ENCODE data around the gene NIM1K. TPM values are rescaled to one million over a fixed set of nuclear protein-coding genes. Genes with fewer than 3 reads are reported as not detected.
"Not testable (repeated sequence)": the region's sequence is repeated elsewhere in the genome, so short reads cannot be mapped to it uniquely, and the experiment has no call there.

The NIM1K gene
- polyA plus RNA-seq, 3 donors, result 0.31 to 0.61 (median 0.44) TPM

- no peak for DNase-seq (ENCODE audit: low read depth in 3 of 3, low spot score in 2 of 3)
These were observed 120.1 kb downstream of the NIM1K start for GRCh38 chr5:43312076-43312661.

GRCh38 chr5:43312699-43313034, 120.6 kb downstream of the NIM1K start:
- peak in 1 of 3 donors; percentile 41 for DNase-seq (ENCODE audit: low read depth in 3 of 3, low spot score in 2 of 3)

GRCh38 chr5:43313035-43313853, 121.2 kb downstream of the NIM1K start, which contains the start of gene HMGCS1:
TSS of gene HMGCS1 (minus strand) at chr5:43313412. CDS start at chr5:43298965, 14,447 bp downstream.
- peak; percentile 97 to 98 (median 97) for DNase-seq (ENCODE audit: low read depth in 3 of 3, low spot score in 2 of 3)

GRCh38 chr5:43313854-43314457, 121.9 kb downstream of the NIM1K start:
- no peak for DNase-seq (ENCODE audit: low read depth in 3 of 3, low spot score in 2 of 3)

GRCh38 chr5:43314724-43315123, 122.7 kb downstream of the NIM1K start:
- DNase-seq (ENCODE audit: low read depth in 3 of 3, low spot score in 2 of 3), result no peak

- no peak for DNase-seq (ENCODE audit: low read depth in 3 of 3, low spot score in 2 of 3)
These were observed 123.2 kb downstream of the NIM1K start for GRCh38 chr5:43315263-43315662.

- no peak for DNase-seq (ENCODE audit: low read depth in 3 of 3, low spot score in 2 of 3)
These were observed 123.7 kb downstream of the NIM1K start for GRCh38 chr5:43315682-43316081.

GRCh38 chr5:43316421-43316820, 124.4 kb downstream of the NIM1K start:
- DNase-seq (ENCODE audit: low read depth in 3 of 3, low spot score in 2 of 3), result no peak

- DNase-seq (ENCODE audit: low read depth in 3 of 3, low spot score in 2 of 3), result no peak
These were observed 128.8 kb downstream of the NIM1K start for GRCh38 chr5:43320846-43321245.

- not testable (repeated sequence) for DNase-seq (ENCODE audit: low read depth in 3 of 3, low spot score in 2 of 3)
These were observed 131.5 kb downstream of the NIM1K start for GRCh38 chr5:43323488-43323887.

- not testable (repeated sequence) for DNase-seq (ENCODE audit: low read depth in 3 of 3, low spot score in 2 of 3)
These were observed 133.6 kb downstream of the NIM1K start for GRCh38 chr5:43325624-43326023.

Other genes starting within 250 kb of the NIM1K start
- gene ANXA2R, start 151.9 kb upstream of the NIM1K start, polyA plus RNA-seq (ENCODE audit: insufficient read length in 3 of 3), result 1 to 10 TPM; 1.1 to 1.2 (median 1.2) TPM
- 10 to 100 TPM; 63.0 to 75.2 (median 70.4) TPM for gene ZNF131, start 71.3 kb upstream of the NIM1K start, polyA plus RNA-seq (ENCODE audit: insufficient read length in 3 of 3)
- 100 to 1,000 TPM; 112 to 130 (median 113) TPM for gene HMGCS1, start 121.2 kb downstream of the NIM1K start, polyA plus RNA-seq (ENCODE audit: insufficient read length in 3 of 3)
- gene CCL28, start 220.2 kb downstream of the NIM1K start, polyA plus RNA-seq (ENCODE audit: insufficient read length in 3 of 3), result 1 to 10 TPM; 2.1 to 4.4 (median 3.4) TPM

Data from right renal cortex interstitium (tissue), 3 donors.